Endothelial cell of umbilical vein (primary cell): ENCODE measurements around the gene PLPPR5. TPM values are rescaled to one million over a fixed set of nuclear protein-coding genes. Genes with fewer than 3 reads are reported as not detected.

ENCODE experiments used
- BruUV-seq: library from RNA; stranded (reverse); fragments of 400-500 nt; replicated peaks from 2 replicates; lab custom pipeline; 2021; lab: Mats Ljungman, UMichigan
- CTCF ChIA-PET: fragments of 300-600, 350-600 bp; sonication (Branson Sonifier 250); formaldehyde crosslinking; loops from one replicate; lab custom pipeline; 2021; ENCODE audit warnings: antibody characterized with exemption, inconsistent platforms; lab: Charles Lee
- POLR2A ChIA-PET: fragments of 300-600, 350-600 bp; sonication (Branson Sonifier 250); formaldehyde crosslinking; loops from one replicate; lab custom pipeline; 2021; ENCODE audit warnings: antibody characterized with exemption, inconsistent platforms; lab: Charles Lee
- DNase-seq: peaks from one replicate; pipeline ENCODE4 v3.0.0-alpha.2; 2011; ENCODE audit warnings: low read depth, low spot score
- FAIRE-seq: peaks from 2 replicates; lab custom pipeline; 2011; peaks lifted over from hg19 to GRCh38; lab: Jason Lieb, UNC
- H2AFZ ChIP-seq: 2 replicates; pipeline ENCODE4 v1.6.0; 2012; ENCODE audit warnings: low read depth, low read length, control low read depth, inconsistent platforms
- H3K27ac ChIP-seq: 2 replicates; pipeline ENCODE4 v1.5.1; 2011; ENCODE audit warnings: low read depth, mild to moderate bottlenecking, control low read depth, low read length, moderate library complexity; ENCODE audit not compliant: insufficient read depth
- H3K27me3 ChIP-seq, 2 experiments: 2 replicates each; pipeline versions ENCODE4 v1.6.0 to v1.6.1; 2011; ENCODE audit warnings: low read length in 2 of 2, mixed read lengths in 1 of 2; ENCODE audit not compliant: control insufficient read depth in 2 of 2, insufficient read depth in 2 of 2
- H3K36me3 ChIP-seq, 2 experiments: 2 replicates in 1 of 2; 3 replicates in 1 of 2; pipeline ENCODE4 v1.5.1; 2011; ENCODE audit warnings: low read length in 2 of 2, mild to moderate bottlenecking in 1 of 2, moderate library complexity in 1 of 2; ENCODE audit not compliant: control insufficient read depth in 2 of 2, insufficient read depth in 2 of 2; ENCODE audit errors: extremely low read depth in 1 of 2
- H3K4me1 ChIP-seq: 3 replicates; pipeline ENCODE4 v1.5.1; 2011; ENCODE audit warnings: mild to moderate bottlenecking, low read length; ENCODE audit not compliant: control insufficient read depth, insufficient read depth; ENCODE audit errors: extremely low read depth
- H3K4me2 ChIP-seq: 2 replicates; pipeline ENCODE4 v1.6.1; 2011; ENCODE audit warnings: low read length, control low read depth, mixed read lengths; ENCODE audit not compliant: insufficient read depth
- H3K4me3 ChIP-seq, 3 experiments: fragments of 200-600 bp in 1 of 3; sonication (generic), shearing (Covaris generic) in 1 of 3; replicated peaks in 1 of 3; 2 replicates each; pipeline ENCODE4 v1.5.1; 2011 to 2016; ENCODE audit warnings: control low read depth in 3 of 3, low read length in 3 of 3, mild to moderate bottlenecking in 2 of 3, inconsistent platforms in 1 of 3, low read depth in 1 of 3, moderate library complexity in 1 of 3; ENCODE audit not compliant: insufficient read depth in 1 of 3
- H3K79me2 ChIP-seq: 2 replicates; pipeline ENCODE4 v1.6.0; 2012; ENCODE audit warnings: low read length, inconsistent platforms; ENCODE audit not compliant: control insufficient read depth, insufficient read depth
- H3K9ac ChIP-seq: replicated peaks from 2 replicates; pipeline ENCODE3; 2011; ENCODE audit warnings: low read length, control low read depth; ENCODE audit not compliant: insufficient read depth; ENCODE audit errors: extremely low read depth
- H3K9me1 ChIP-seq: replicated peaks from 3 replicates; pipeline ENCODE4 v1.6.0; 2011; ENCODE audit warnings: mild to moderate bottlenecking, low read length; ENCODE audit not compliant: control insufficient read depth, insufficient read depth; ENCODE audit errors: extremely low read depth
- H3K9me3 ChIP-seq: replicated peaks from 2 replicates; pipeline ENCODE4 v1.5.1; 2012; ENCODE audit warnings: low read length, inconsistent platforms; ENCODE audit not compliant: control insufficient read depth, insufficient read depth
- H4K20me1 ChIP-seq: replicated peaks from 2 replicates; pipeline ENCODE3; 2011; ENCODE audit warnings: mild to moderate bottlenecking, low read length; ENCODE audit not compliant: control insufficient read depth, insufficient read depth; ENCODE audit errors: extremely low read depth
- EZH2 ChIP-seq: IDR thresholded peaks from 2 replicates; pipeline ENCODE4 v1.6.1; 2012; ENCODE audit warnings: borderline replicate concordance, low read depth, mild to moderate bottlenecking, moderate library complexity, low read length, inconsistent platforms; ENCODE audit not compliant: severe bottlenecking
- FOS ChIP-seq: IDR thresholded peaks from 2 replicates; pipeline ENCODE4 v1.6.1; 2011; ENCODE audit warnings: mild to moderate bottlenecking, low read length, moderate library complexity, borderline replicate concordance; ENCODE audit not compliant: insufficient read depth
- GATA2 ChIP-seq: IDR thresholded peaks from 2 replicates; pipeline ENCODE4 v1.7.0; 2011; ENCODE audit warnings: low read depth, mild to moderate bottlenecking, moderate library complexity, mixed read lengths, low read length; ENCODE audit not compliant: insufficient read length, insufficient read depth
- JUN ChIP-seq: IDR thresholded peaks from 2 replicates; pipeline ENCODE4 v1.6.1; 2011; ENCODE audit warnings: borderline replicate concordance, low read depth; ENCODE audit not compliant: insufficient read length, insufficient read depth
- MYC ChIP-seq: IDR thresholded peaks from one replicate; pipeline ENCODE4 v1.6.1; 2011; ENCODE audit warnings: mild to moderate bottlenecking, low read depth, low read length
- POLR2A ChIP-seq: IDR thresholded peaks from 2 replicates; pipeline ENCODE4 v1.6.1; 2012; ENCODE audit warnings: low read depth, mild to moderate bottlenecking, control low read depth, low read length
- POLR2AphosphoS5 ChIP-seq: IDR thresholded peaks from 2 replicates; pipeline ENCODE4 v1.6.1; 2012; ENCODE audit warnings: low read depth, mild to moderate bottlenecking, control low read depth, low read length, moderate library complexity; ENCODE audit not compliant: insufficient read depth
- dilution Hi-C: fragments of 300-500 bp; cut with MboI; formaldehyde crosslinking; loops from one replicate; pipeline ENCODE4 v1.15.0; 2019; ENCODE audit warnings: low sequenced_read_pairs; ENCODE audit not compliant: extremely low pct_ligation_motif_present
- intact Hi-C: fragments of 100-400 bp; cut with micrococcal nuclease; formaldehyde crosslinking; loops from one replicate; pipeline ENCODE4 v1.10.0; 2022
- polyA plus RNA-seq, 4 experiments: library from polyadenylated mRNA; depleted of rRNA in 3 of 4; stranded (reverse) in 3 of 4; unstranded in 1 of 4; fragments of >200 nt; gene quantifications; 2 replicates each; pipeline versions ENCODE4 v1.2.1 to v1.2.3, GENCODE V29; 2011 to 2012; ENCODE audit warnings: missing spikeins in 1 of 4
- total RNA-seq: library from RNA; stranded (reverse); gene quantifications from 2 replicates; pipeline ENCODE4 v1.2.3, GENCODE V29; 2021
- TF ChIP-seq, protein P1 (sequence below), 2 donors: IDR thresholded peaks; 1 replicate in 1 of 2; 2 replicates in 1 of 2; pipeline ENCODE4 v1.5.1; 2011; ENCODE audit warnings: low read length in 2 of 2, mild to moderate bottlenecking in 2 of 2, moderate library complexity in 2 of 2, control low read depth in 1 of 2, inconsistent platforms in 1 of 2, low read depth in 1 of 2; ENCODE audit not compliant: insufficient read depth in 1 of 2; ENCODE audit errors: extremely low read depth in 1 of 2
- TF ChIP-seq, protein P2 (sequence below): IDR thresholded peaks from 2 replicates; pipeline ENCODE4 v1.6.1; 2011; ENCODE audit not compliant: insufficient read depth, insufficient read length

PLPPR5 gene
- total and polyA plus RNA-seq, 2 donors (not counting 3 experiments of a cell fraction or from before 2014, with no cell fraction given), result not detected

DNA sequence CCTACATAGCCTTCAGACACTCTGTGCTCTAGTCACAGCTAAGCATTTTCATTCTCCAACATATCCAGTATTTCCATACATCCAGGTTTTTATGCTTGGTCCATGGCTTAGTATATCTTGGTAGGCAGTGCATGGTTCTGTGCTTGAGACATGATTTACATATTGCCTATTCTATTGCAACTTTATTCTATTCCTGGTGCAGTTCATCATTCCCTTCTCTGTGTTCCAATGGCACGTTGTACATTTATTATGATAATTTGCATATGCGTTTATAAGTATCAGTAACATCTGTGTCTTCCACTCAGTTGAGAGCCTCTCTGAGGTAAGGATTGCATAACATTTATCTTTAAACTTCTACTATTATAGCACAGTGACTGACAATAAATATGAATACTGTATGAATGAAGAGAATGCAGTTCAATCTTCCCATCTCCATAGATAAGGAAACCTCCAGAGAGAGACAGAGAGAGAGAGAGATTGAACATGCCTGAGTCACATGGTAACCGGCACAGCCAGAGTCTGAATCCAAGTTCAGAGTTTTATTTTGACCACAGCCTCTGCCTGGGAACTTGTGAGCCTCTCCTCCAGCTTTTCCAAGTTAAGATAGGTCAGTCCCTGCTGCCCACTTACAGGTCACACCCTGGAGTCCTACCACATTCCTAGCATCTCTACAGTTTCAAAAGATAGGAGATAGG is 41.5 kb downstream of the PLPPR5 start:
- Histone ChIP-seq H3K79me2 (no peaks in the 10 kb centered on the region), H4K20me1 (no peaks in the 10 kb centered on the region), H3K27me3 (peaks cover 6 to 10% of the 10 kb centered on the region in 2 experiments), H3K36me3 (no peaks in the 10 kb centered on the region), H3K27ac (no peak overlapping the region), H3K4me1 (no peaks in the 10 kb centered on the region), H3K4me2 (no peak overlapping the region), H3K4me3 (no peak overlapping the region), H3K9ac (no peak overlapping the region), H3K9me1 (no peaks in the 10 kb centered on the region), H2AFZ (no peak overlapping the region), H3K9me3 (no peaks in the 10 kb centered on the region)
- ChIA-PET POLR2A (no interaction called here), CTCF (interaction anchor here (0.7 to 0.9 kb wide), 2 partner anchors 14 to 18 kb away, joined by 3 to 4 read pairs; no protein-coding TSS in a partner anchor)
- intact Hi-C loops (no loop called here), dilution Hi-C loops (no loop called here)
- BruUV-seq, result no TSS peak
- FAIRE-seq, result no peak
- no peak for DNase-seq
- no peak for TF ChIP-seq GATA2
- no peak for TF ChIP-seq FOS
- no peak for TF ChIP-seq POLR2AphosphoS5
- no peak for TF ChIP-seq EZH2
- TF ChIP-seq JUN, result no peak
- TF ChIP-seq MYC, result no peak
- TF ChIP-seq, protein P1, sequence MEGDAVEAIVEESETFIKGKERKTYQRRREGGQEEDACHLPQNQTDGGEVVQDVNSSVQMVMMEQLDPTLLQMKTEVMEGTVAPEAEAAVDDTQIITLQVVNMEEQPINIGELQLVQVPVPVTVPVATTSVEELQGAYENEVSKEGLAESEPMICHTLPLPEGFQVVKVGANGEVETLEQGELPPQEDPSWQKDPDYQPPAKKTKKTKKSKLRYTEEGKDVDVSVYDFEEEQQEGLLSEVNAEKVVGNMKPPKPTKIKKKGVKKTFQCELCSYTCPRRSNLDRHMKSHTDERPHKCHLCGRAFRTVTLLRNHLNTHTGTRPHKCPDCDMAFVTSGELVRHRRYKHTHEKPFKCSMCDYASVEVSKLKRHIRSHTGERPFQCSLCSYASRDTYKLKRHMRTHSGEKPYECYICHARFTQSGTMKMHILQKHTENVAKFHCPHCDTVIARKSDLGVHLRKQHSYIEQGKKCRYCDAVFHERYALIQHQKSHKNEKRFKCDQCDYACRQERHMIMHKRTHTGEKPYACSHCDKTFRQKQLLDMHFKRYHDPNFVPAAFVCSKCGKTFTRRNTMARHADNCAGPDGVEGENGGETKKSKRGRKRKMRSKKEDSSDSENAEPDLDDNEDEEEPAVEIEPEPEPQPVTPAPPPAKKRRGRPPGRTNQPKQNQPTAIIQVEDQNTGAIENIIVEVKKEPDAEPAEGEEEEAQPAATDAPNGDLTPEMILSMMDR (IDR thresholded peaks at IDR 0.05; ENCODE audit: extremely low read depth in 1 of 2, insufficient read depth in 1 of 2, low read depth in 1 of 2, low read length in 2 of 2), result no peak
- TF ChIP-seq, protein P2, sequence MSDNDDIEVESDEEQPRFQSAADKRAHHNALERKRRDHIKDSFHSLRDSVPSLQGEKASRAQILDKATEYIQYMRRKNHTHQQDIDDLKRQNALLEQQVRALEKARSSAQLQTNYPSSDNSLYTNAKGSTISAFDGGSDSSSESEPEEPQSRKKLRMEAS, result no peak
- TF ChIP-seq POLR2A, result no peak
